ENCODE data around the gene BAZ2A.

Gene BAZ2A

DNA sequence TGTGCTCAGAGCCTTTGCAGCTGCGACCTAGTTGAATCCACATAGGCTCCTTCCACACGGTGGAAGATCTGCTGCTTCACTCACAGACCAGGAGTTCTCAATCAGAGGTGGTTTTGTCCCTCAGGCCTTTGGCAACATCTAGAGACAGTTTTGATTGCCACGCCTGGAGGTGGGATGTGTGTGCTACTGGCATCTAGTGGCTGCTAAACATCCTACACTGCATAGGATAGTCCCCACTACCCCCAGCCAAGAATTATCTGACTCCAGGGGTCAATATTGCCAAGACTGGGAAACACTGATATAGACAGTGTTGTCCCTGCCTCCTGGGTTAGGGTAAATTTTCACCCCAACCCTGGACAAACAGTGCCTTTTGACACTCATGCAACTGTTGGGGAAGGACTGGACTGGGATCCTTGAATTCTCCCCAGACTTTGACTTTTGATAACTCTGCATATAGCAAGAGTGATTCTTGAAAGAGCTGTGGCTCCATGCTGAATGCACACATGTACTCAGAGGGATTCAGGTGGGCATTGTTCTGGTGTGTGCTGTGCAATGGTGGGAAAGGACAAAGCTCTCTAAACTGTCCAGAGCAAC, 39.8 kb downstream of the BAZ2A start:
- Histone ChIP-seq H3K27ac (no peak overlapping the region), H3K4me2 (no peak overlapping the region), H3K27me3 (ENCODE audit: insufficient read depth, low read depth) (no peaks in the 10 kb centered on the region), H3K4me3 (IDR thresholded peaks at IDR 0.05; ENCODE audit: insufficient read depth, low read depth, low read length) (no peak overlapping the region), H3K36me3 (ENCODE audit: insufficient read depth) (no peaks in the 10 kb centered on the region), H3K4me1 (ENCODE audit: low read depth, poor library complexity, severe bottlenecking) (peaks cover 18% of the 10 kb centered on the region), H3K79me2 (ENCODE audit: insufficient read depth, low read depth) (no peaks in the 10 kb centered on the region), H3K9ac (no peak overlapping the region), H2AFZ (ENCODE audit: low read depth) (peak overlapping the region; percentile 31; the same call in 1 of the 2 replicates), H4K20me1 (ENCODE audit: insufficient read depth) (no peaks in the 10 kb centered on the region)
- TF ChIP-seq, protein P1, sequence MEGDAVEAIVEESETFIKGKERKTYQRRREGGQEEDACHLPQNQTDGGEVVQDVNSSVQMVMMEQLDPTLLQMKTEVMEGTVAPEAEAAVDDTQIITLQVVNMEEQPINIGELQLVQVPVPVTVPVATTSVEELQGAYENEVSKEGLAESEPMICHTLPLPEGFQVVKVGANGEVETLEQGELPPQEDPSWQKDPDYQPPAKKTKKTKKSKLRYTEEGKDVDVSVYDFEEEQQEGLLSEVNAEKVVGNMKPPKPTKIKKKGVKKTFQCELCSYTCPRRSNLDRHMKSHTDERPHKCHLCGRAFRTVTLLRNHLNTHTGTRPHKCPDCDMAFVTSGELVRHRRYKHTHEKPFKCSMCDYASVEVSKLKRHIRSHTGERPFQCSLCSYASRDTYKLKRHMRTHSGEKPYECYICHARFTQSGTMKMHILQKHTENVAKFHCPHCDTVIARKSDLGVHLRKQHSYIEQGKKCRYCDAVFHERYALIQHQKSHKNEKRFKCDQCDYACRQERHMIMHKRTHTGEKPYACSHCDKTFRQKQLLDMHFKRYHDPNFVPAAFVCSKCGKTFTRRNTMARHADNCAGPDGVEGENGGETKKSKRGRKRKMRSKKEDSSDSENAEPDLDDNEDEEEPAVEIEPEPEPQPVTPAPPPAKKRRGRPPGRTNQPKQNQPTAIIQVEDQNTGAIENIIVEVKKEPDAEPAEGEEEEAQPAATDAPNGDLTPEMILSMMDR (conservative IDR thresholded peaks at IDR 0.05; ENCODE audit: low read depth, low read length) = peak; percentile 88

DNA sequence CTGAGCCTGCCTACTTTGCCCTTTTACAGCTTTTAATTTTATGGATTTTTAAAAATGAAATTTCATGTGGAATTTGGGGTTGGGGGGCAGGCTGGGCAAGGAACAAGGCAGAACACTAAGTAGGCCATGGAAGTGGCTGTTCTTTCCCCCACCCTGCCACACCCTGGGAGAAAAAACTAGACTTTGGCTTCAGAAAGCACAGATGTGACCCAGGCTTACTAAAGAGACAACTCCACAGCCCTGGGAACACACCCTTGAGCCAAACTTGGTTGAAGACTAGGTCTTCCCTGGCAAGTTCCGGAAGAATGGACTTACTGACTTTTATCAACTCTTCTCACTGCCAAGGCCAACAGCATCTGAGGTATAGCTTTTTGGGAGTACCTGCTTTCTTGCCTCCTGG, 40.3 kb downstream of the BAZ2A start:
- H3K4me3 ChIP-seq (IDR thresholded peaks at IDR 0.05; ENCODE audit: insufficient read depth, low read depth, low read length) = no peak overlapping the region
- no peaks in the 10 kb centered on the region for H3K27me3 ChIP-seq (ENCODE audit: insufficient read depth, low read depth)
- TF ChIP-seq, protein P1 (conservative IDR thresholded peaks at IDR 0.05; ENCODE audit: low read depth, low read length) = no peak
- no peak overlapping the region for H3K9ac ChIP-seq
- H2AFZ ChIP-seq (ENCODE audit: low read depth) = peak overlapping the region; percentile 31; the same call in 1 of the 2 replicates
- no peaks in the 10 kb centered on the region for H3K36me3 ChIP-seq (ENCODE audit: insufficient read depth)
- H3K79me2 ChIP-seq (ENCODE audit: insufficient read depth, low read depth) = no peaks in the 10 kb centered on the region
- no peak overlapping the region for H3K4me2 ChIP-seq
- H3K27ac ChIP-seq = no peak overlapping the region
- H3K4me1 ChIP-seq (ENCODE audit: low read depth, poor library complexity, severe bottlenecking) = peaks cover 18% of the 10 kb centered on the region
- H4K20me1 ChIP-seq (ENCODE audit: insufficient read depth) = no peaks in the 10 kb centered on the region

DNA sequence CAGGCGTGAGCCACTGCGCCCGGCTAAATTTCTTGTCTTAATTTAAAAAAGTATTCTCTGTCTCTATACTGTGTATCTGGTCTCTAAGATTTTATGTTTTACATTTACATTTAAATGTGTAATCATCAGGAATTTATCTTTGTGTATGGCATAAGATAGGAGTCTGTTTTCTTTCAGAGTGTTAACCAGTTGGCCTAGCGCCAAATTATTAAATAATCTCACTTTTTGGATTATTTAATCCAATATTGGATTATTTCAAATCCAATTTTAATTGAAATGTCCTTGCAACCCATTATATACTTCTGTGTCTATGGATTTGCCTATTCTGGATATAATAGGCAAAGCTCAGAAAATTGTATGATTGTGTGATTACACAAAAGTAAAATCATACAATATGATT, 45.0 kb downstream of the BAZ2A start:
- Histone ChIP-seq H2AFZ (ENCODE audit: low read depth) (no peak overlapping the region), H3K27me3 (ENCODE audit: insufficient read depth, low read depth) (no peaks in the 10 kb centered on the region), H3K4me2 (no peak overlapping the region), H3K4me3 (IDR thresholded peaks at IDR 0.05; ENCODE audit: insufficient read depth, low read depth, low read length) (no peak overlapping the region), H3K79me2 (ENCODE audit: insufficient read depth, low read depth) (no peaks in the 10 kb centered on the region), H3K36me3 (ENCODE audit: insufficient read depth) (no peaks in the 10 kb centered on the region), H3K4me1 (ENCODE audit: low read depth, poor library complexity, severe bottlenecking) (peaks cover 3% of the 10 kb centered on the region), H4K20me1 (ENCODE audit: insufficient read depth) (no peaks in the 10 kb centered on the region), H3K27ac (no peak overlapping the region), H3K9ac (no peak overlapping the region)
- TF ChIP-seq, protein P1 (conservative IDR thresholded peaks at IDR 0.05; ENCODE audit: low read depth, low read length) = no peak

DNA sequence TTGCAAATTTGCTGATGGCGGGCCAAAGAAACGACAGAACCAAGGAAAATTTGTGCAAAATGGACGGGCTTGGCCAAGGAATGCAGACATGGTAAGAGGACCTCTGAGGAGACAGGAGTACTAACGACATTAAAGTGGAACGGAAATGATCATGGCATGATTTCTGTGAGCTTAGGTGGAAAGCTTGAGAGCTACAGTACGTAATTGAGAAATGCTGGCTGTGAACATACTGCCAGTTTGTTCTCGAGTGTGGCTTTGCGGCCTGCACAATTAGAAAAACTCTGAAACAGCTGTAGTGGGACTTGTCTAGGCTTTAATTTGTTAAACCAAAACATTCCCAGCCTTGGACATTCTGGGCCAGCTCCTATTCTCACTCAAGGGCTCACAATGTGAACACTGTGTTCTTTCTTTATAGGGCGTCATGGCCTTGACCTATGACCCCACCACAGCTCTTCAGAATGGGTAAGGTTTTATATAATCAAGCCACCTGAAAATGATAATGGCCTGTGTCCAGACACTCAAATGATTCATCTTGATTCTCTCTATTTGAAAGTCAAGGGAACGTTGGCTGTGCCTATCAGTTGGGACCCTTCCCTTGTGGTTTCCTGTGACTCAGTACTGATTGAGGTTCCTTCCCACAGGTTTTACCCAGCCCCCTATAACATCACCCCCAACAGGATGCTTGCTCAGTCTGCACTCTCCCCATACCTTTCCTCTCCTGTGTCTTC, 48.5 kb downstream of the BAZ2A start:
- Histone ChIP-seq H2AFZ (ENCODE audit: low read depth) (no peak overlapping the region), H3K79me2 (ENCODE audit: insufficient read depth, low read depth) (no peaks in the 10 kb centered on the region), H4K20me1 (ENCODE audit: insufficient read depth) (no peaks in the 10 kb centered on the region), H3K27me3 (ENCODE audit: insufficient read depth, low read depth) (no peaks in the 10 kb centered on the region), H3K9ac (no peak overlapping the region), H3K4me2 (no peak overlapping the region), H3K4me1 (ENCODE audit: low read depth, poor library complexity, severe bottlenecking) (no peaks in the 10 kb centered on the region), H3K4me3 (IDR thresholded peaks at IDR 0.05; ENCODE audit: insufficient read depth, low read depth, low read length) (no peak overlapping the region), H3K27ac (no peak overlapping the region), H3K36me3 (ENCODE audit: insufficient read depth) (no peaks in the 10 kb centered on the region)
- TF ChIP-seq, protein P1 (conservative IDR thresholded peaks at IDR 0.05; ENCODE audit: low read depth, low read length) = no peak
